PC-9 (cell line): ENCODE measurements around the gene CCDC85C. TPM values are rescaled to one million over a fixed set of nuclear protein-coding genes. Genes with fewer than 3 reads are reported as not detected.

ENCODE experiments used
- BruUV-seq: library from RNA; stranded (reverse); fragments of 400-500 nt; replicated peaks from 2 replicates; lab custom pipeline; 2021; lab: Mats Ljungman, UMichigan
- CTCF ChIA-PET: fragments of 300-600 bp; sonication (Branson Sonifier 250); formaldehyde crosslinking; loops from one replicate; lab custom pipeline; 2022; ENCODE audit warnings: antibody characterized with exemption; lab: Charles Lee
- POLR2A ChIA-PET: fragments of 300-600 bp; sonication (Branson Sonifier 250); formaldehyde crosslinking; loops from one replicate; lab custom pipeline; 2022; ENCODE audit warnings: antibody characterized with exemption; ENCODE audit not compliant: unreplicated experiment; lab: Charles Lee
- DNase-seq, 2 experiments: peaks; one replicate each; pipeline versions ENCODE4 v3.0.0 to v3.0.0-alpha.2; 2015 to 2022; ENCODE audit warnings: mixed read lengths in 1 of 2
- H2AFZ ChIP-seq: fragments of 200-600 bp; sonication (generic); 2 replicates; pipeline ENCODE4 v1.8.1; 2017; ENCODE audit warnings: antibody characterized with exemption
- H3F3A ChIP-seq: fragments of 200-600 bp; sonication (generic); 2 replicates; pipeline ENCODE4 v1.8.1; 2017; ENCODE audit warnings: antibody characterized with exemption, mild to moderate bottlenecking, low read depth; ENCODE audit not compliant: insufficient read depth
- H3K27ac ChIP-seq: fragments of 200-600 bp; sonication (generic); 2 replicates; pipeline ENCODE4 v1.6.1; 2016; ENCODE audit warnings: mixed run types
- H3K27me3 ChIP-seq: fragments of 200-600 bp; sonication (generic); 2 replicates; pipeline ENCODE4 v1.6.1; 2016; ENCODE audit warnings: low read depth, mixed run types; ENCODE audit not compliant: insufficient read depth
- H3K36me3 ChIP-seq: fragments of 200-600 bp; sonication (generic); 2 replicates; pipeline ENCODE4 v1.6.1; 2016; ENCODE audit warnings: low read depth, mixed run types
- H3K4me1 ChIP-seq: fragments of 200-600 bp; sonication (generic); replicated peaks from 2 replicates; pipeline ENCODE4 v1.6.1; 2016; ENCODE audit warnings: mixed run types; ENCODE audit not compliant: insufficient read depth
- H3K4me2 ChIP-seq: fragments of 200-600 bp; sonication (generic); 2 replicates; pipeline ENCODE4 v1.6.1; 2017; ENCODE audit warnings: mixed run types
- H3K4me3 ChIP-seq: fragments of 200-600 bp; sonication (generic); 2 replicates; pipeline ENCODE4 v1.6.1; 2016; ENCODE audit warnings: mixed run types
- H3K79me2 ChIP-seq: fragments of 200-600 bp; sonication (generic); 2 replicates; pipeline ENCODE4 v1.6.1; 2017; ENCODE audit warnings: low read depth, mixed run types
- H3K9me2 ChIP-seq: fragments of 200-600 bp; sonication (generic); 2 replicates; pipeline ENCODE4 v1.8.1; 2017; ENCODE audit warnings: mild to moderate bottlenecking; ENCODE audit not compliant: insufficient read depth
- H3K9me3 ChIP-seq: fragments of 200-600 bp; sonication (generic); 2 replicates; pipeline ENCODE4 v1.8.1; 2016; ENCODE audit warnings: low read depth; ENCODE audit not compliant: insufficient read depth
- H4K20me1 ChIP-seq: fragments of 200-600 bp; sonication (generic); 2 replicates; pipeline ENCODE4 v1.8.1; 2017; ENCODE audit not compliant: insufficient read depth
- CTCF ChIP-seq: fragments of 200-600 bp; sonication (generic); conservative IDR thresholded peaks from 2 replicates; pipeline ENCODE4 v1.6.1; 2017; ENCODE audit warnings: mixed run types, antibody characterized with exemption, mild to moderate bottlenecking, moderate library complexity
- EZH2 ChIP-seq: fragments of 200-600 bp; sonication (generic); IDR thresholded peaks from 2 replicates; pipeline ENCODE4 v1.8.0; 2017; ENCODE audit warnings: antibody characterized with exemption, low read depth
- intact Hi-C: fragments of 100-400 bp; cut with micrococcal nuclease; formaldehyde crosslinking; loops from one replicate; pipeline ENCODE4 v1.10.0; 2022; ENCODE audit not compliant: unreplicated experiment
- total RNA-seq: library from RNA; stranded (reverse); gene quantifications from 2 replicates; pipeline ENCODE4 v1.2.3, GENCODE V29; 2021

Gene CCDC85C
- total RNA-seq, 1 experiment from 2014 or later, result 21.2 TPM

- Histone ChIP-seq H2AFZ (no peak overlapping the region), H3K4me2 (no peak overlapping the region), H3K4me1 (peaks cover 31% of the 10 kb centered on the region), H3K27ac (no peak overlapping the region), H4K20me1 (no peaks in the 10 kb centered on the region), H3F3A (peaks cover 15% of the 10 kb centered on the region; the same call in 1 of the 2 replicates), H3K9me3 (no peaks in the 10 kb centered on the region), H3K9me2 (no peaks in the 10 kb centered on the region), H3K36me3 (no peaks in the 10 kb centered on the region), H3K27me3 (no peaks in the 10 kb centered on the region), H3K79me2 (peaks cover 19% of the 10 kb centered on the region; the same call in 1 of the 2 replicates), H3K4me3 (no peak overlapping the region)
- intact Hi-C loops, result no loop called here
- BruUV-seq, result no TSS peak
- no peak for DNase-seq
- CTCF ChIA-PET, result no interaction called here
- POLR2A ChIA-PET, result no interaction called here
- TF ChIP-seq CTCF (no peak), EZH2 (no peak)
Measured at GRCh38 chr14:99571303-99571986, 32.6 kb downstream of the CCDC85C start.

- Histone ChIP-seq H3K9me2 (no peaks in the 10 kb centered on the region), H3K4me2 (no peak overlapping the region), H3K79me2 (peaks cover 14% of the 10 kb centered on the region; the same call in 1 of the 2 replicates), H3K4me3 (no peak overlapping the region), H3F3A (peaks cover 13% of the 10 kb centered on the region; the same call in 1 of the 2 replicates), H4K20me1 (no peaks in the 10 kb centered on the region), H3K27me3 (no peaks in the 10 kb centered on the region), H3K9me3 (no peaks in the 10 kb centered on the region), H3K27ac (no peak overlapping the region), H2AFZ (no peak overlapping the region), H3K4me1 (peaks cover 31% of the 10 kb centered on the region), H3K36me3 (no peaks in the 10 kb centered on the region)
- DNase-seq, result no peak
- ChIA-PET CTCF (no interaction called here), POLR2A (no interaction called here)
- BruUV-seq, result no TSS peak
- TF ChIP-seq EZH2, result no peak
- TF ChIP-seq CTCF, result no peak
- intact Hi-C loops, result no loop called here
Measured at GRCh38 chr14:99570544-99571302, 33.3 kb downstream of the CCDC85C start.

GRCh38 chr14:99569725-99570543 lies 34.1 kb downstream of the CCDC85C start:
- Histone ChIP-seq H2AFZ (no peak overlapping the region), H3K79me2 (peaks cover 8% of the 10 kb centered on the region; the same call in 1 of the 2 replicates), H3K4me3 (no peak overlapping the region), H3K36me3 (no peaks in the 10 kb centered on the region), H3K9me3 (no peaks in the 10 kb centered on the region), H3K27ac (no peak overlapping the region), H3K9me2 (no peaks in the 10 kb centered on the region), H3K4me1 (peaks cover 31% of the 10 kb centered on the region), H3K4me2 (no peak overlapping the region), H3K27me3 (no peaks in the 10 kb centered on the region), H4K20me1 (no peaks in the 10 kb centered on the region), H3F3A (peaks cover 9% of the 10 kb centered on the region; the same call in 1 of the 2 replicates)
- DNase-seq, result no peak
- TF ChIP-seq CTCF (no peak), EZH2 (no peak)
- no TSS peak for BruUV-seq
- intact Hi-C loops, result no loop called here
- ChIA-PET CTCF (no interaction called here), POLR2A (interaction anchor here (0.5 kb wide), 1 partner anchor 43 kb away, joined by 12 read pairs; no protein-coding TSS in a partner anchor)
